EL (cell line): ENCODE results near the gene CCNO.
A peak's percentile ranks its signal among the peaks of the same experiment; 100 is the strongest.

Experiments
- DNase-seq: peaks from one replicate; pipeline ENCODE4 v3.0.0-alpha.2; 2016

The CCNO gene

DNA sequence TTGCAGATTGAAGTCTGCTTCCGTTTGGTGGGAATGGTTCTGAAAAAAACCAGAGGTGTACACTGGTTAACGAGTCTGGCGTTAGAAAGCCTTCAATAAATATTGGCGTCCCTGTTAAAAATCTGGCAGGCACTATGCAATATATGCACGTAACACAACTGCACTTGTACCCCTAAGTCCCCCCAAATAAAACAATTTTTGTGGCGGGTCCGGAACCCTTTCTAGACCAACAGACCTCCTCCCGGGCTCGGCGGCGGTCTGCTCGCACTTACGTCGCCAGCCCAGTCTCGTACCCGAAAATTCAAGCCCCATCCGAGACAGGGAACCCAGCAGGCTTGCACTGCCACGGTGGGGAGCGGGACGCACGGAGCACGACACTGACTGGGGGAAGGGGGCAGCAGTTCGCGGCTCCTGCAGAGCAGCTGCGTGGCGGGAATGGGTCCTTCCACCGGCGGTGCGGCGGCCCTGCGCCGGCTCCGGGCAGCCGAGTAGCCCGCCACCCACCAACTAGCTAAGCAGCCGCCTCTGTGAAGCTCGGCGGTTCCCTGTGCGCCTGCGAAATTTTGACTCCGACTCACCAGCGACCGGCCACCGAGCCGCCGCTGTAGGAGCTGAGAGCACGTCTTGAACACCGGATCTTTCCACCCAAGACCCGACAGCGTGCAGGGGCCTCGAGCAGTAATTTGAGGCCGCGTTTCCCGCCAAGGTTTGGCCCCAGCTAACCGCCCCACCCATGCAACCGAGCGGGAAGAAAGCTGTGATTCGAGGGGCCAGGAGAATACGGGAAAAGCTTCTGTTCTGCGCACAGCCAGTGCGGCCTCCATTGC is 10.2 kb downstream of the CCNO start:
- no peak for DNase-seq

DNA sequence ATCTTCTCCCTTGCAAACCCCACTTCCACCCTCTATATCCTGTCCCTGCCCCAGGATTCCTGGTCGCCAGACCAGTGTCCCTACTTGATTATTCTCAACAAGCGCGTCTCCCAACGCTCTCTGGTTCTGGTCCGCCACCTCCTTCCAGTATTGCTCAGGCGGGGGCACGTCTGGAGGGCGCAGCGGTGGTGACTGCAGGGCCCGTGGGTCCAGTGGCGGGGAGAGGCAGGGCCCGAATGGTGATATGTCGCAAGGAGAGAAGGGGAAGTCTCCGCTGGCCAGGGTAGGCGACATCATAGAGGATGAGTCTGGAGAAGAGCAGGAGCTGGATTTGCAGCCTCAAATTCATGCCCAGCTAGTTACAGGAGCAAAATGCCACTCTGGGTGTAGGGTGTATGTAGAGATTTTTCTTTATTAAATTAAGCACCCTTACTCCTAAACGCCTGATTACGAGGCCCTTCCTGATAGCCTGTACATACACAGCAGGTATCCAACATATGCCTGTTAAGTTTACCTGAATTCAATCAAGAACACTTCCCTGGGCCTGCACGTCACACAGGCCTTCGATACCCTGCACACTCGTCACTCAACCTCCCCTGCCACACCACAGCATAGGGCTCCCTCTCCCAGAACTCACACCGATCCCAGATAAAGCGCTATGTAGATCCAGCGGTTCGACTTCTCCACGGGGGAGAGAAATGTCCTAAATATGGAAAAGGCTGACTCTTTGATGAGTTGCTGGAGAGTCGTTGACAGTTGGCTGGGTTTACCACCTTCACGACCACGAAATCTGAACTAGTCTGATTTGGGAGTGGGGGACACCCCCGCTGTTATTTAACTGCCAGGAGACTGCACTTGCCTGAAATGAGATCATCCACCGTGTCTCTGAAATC is 11.1 kb downstream of the CCNO start:
- no peak for DNase-seq

DNA sequence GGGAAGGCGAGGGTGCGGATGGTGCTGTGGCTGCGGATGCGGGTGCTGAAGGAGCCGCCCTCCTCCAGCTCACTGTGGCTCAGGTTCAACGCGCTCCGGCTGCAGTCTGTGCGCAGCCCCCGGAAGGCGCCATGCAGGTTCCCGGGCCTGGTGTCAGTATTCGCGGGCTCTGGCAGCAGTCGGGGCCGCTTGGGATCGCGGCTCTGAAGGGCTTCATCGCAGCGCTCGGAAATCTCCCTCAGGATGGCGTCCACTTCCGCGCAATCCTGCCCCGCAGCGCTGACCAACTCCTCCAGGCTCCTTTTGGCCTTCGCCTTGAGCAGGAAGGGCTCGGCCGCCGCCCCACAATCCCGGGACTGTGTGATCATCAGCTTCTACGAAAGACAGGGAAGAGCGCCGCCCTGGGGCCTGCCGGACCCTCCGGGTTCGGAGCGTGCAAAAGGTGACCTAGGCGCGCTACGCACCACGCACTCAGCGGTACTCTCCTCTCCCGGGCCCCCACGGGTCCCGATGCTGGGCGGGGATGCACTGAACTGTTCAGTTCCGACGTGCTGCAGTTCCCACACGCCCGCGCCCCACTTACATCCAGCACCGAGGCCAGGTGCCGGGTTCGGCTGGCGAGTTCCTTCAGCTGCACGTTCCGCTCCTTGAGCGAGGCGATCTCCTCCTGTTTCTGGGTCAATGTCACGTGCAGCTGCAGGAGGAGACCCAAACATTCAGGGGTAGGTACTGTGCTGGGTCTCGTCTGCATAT is 12.8 kb downstream of the CCNO start:
- DNase-seq, result peak; percentile 55

DNA sequence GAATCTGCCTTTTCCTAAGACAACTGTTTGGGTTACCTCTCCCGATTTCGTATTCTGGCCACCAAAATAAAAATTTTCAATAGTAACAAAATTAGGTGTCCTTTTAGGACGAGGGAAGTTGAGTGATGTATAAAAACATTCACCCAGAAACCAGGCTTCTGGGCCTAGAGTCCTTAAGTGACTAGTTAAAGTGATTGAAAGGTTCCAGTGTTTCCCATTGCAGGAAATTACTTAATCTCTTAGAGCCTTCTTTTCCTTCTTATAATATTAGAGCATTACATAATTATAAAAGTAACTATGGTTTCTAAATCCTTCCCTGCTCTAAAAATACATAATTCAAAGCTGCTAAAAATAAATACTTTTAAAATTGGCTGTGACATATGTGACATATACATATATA is 13.6 kb downstream of the CCNO start:
- no peak for DNase-seq

DNA sequence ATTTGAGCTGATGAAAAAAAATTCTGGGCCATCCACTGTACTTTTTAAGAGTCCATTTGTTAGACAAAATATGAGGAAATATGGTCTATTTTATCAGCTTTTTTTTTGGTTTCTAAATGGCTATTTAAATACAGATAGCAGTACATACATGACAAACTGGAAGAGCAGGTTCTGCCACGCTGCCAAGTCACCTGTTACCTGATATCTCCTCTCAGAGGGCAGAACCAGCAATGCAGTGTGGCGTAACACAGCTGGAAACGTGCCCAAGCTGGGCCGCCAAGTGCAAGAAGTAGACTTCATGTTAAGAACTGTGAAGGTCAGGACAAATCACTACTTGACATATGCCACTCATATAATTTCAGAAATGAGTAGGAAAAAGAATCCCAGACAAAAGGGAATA is 14.4 kb downstream of the CCNO start:
- no peak for DNase-seq

- no peak for DNase-seq
Measured at GRCh38 chr5:55211184-55211874, 22.1 kb downstream of the CCNO start.

- no peak for DNase-seq
Measured at GRCh38 chr5:55205001-55205400, 28.4 kb downstream of the CCNO start.

GRCh38 chr5:55191165-55191564 is 42.2 kb downstream of the CCNO start:
- DNase-seq, result no peak

- DNase-seq, result no peak
Measured at GRCh38 chr5:55188656-55189540, 44.5 kb downstream of the CCNO start.

- no peak for DNase-seq
Measured at GRCh38 chr5:55187370-55187769, 46.0 kb downstream of the CCNO start.
